Stimulated activated CD4-positive, alpha-beta T cell treated with anti-CD3 and anti-CD28 coated beads, TNF-alpha, amount 100 ng/mL, for 24 hours (primary cell): ENCODE measurements around the gene DNAH14.
A peak's percentile ranks its signal among the peaks of the same experiment; 100 is the strongest.

ENCODE experiments used
- DNase-seq, 3 experiments: peaks; one replicate each; pipeline ENCODE4 v3.0.0-alpha.2; 2020; ENCODE audit warnings: low read depth in 3 of 3

DNAH14 gene

DNA sequence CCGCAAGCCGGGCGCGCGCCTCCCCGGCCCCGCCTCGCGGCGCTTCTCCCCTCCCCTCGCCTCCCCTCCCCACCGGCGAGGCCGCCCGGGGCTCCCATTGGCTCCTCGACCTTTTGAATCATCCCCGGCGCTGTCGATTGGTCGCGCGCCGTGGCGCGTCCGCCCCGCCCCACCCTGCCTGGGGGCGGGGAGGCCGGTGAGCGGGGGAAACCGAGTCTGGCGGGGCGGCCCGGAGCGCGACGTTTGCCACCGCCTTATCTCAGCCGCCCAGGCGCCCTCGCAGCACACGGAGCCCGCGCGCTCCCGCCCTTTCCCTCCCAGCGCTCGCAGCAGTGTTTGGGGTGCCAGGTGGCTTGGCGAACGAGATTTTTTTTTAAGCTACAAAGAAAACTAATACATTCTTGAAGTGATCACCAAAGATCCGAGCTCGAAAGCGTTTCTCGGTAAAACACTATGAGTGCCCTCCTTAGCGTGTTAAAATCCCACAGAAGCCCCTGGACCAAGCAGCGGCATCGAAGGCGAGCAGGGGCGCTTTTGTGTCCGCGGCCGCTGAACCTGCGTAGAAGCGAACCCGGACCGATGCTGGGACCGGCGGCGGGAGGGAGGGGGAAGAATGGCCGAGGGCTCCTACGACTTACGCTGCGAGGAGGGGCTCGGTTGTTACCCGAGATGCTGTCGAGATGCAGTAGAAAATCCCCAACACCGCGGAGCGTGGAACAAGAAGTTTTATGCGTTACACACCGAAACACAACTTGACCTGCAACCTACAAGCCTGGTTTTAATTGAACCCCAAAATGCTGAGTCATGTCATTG lies 498.8 kb downstream of the DNAH14 start:
- DNase-seq, result peak; percentile 78 to 89 (median 88)

GRCh38 chr1:225428881-225429455 lies 499.5 kb downstream of the DNAH14 start:
- DNase-seq, result no peak

- DNase-seq, result no peak
Measured at GRCh38 chr1:225430301-225430700, 500.8 kb downstream of the DNAH14 start.

DNA sequence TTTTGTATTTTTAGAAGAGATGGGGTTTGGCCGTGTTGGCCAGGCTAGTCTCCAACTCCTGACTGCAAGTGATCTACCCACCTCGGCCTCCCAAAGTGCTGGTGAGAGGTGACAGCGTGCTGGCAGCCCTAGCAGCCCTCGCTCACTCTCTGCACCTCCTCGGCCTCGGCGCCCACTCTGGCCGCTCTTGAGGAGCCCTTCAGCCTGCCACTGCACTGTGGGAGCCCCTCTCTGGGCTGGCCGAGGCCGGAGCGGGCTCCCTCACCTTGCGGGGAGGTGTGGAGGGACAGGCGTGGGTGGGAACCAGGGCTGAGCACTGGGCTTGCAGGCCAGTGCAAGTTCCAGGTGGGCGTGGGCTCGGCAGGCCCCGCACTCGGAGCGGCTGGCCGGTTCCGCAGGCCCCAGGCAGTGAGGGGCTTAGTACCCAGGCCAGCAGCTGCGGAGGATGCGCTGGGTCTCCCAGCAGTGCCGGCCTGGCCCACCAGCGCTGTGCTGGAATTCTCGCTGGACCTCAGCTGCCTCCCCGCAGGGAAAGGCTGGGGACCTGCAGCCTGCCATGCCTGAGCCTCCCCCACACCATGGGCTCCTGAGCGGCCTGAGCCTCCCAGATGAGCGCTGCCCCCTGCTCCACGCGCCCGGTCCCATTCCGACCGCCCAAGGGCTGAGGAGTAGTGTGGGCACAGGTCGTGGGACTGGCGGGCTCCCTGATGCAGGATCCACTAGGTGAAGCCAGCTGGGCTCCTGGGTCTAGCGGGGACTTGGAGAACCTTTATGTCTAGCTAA lies 501.8 kb downstream of the DNAH14 start:
- DNase-seq, result no peak

GRCh38 chr1:225434046-225434445 lies 504.6 kb downstream of the DNAH14 start:
- DNase-seq, result no peak

DNA sequence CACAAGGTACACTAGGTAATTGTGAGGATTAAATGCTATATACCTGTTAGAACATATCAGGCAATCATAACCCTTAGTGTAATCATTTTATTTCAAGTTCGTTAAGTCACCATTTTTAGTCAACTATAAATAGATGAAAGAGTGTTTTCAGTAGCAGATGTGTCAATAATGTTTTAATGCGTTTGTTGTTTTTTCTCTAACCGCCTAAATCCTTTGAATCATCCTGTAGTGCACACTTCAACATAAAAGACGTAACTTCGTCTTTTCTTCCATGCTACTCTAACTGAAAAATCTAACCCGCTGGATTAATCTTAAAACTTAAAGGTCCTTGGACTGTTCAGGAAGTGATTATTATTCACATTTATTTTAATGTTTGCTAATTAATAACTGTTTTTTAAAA lies 505.6 kb downstream of the DNAH14 start:
- no peak for DNase-seq

GRCh38 chr1:225435487-225435886 lies 506.0 kb downstream of the DNAH14 start:
- DNase-seq, result no peak

DNA sequence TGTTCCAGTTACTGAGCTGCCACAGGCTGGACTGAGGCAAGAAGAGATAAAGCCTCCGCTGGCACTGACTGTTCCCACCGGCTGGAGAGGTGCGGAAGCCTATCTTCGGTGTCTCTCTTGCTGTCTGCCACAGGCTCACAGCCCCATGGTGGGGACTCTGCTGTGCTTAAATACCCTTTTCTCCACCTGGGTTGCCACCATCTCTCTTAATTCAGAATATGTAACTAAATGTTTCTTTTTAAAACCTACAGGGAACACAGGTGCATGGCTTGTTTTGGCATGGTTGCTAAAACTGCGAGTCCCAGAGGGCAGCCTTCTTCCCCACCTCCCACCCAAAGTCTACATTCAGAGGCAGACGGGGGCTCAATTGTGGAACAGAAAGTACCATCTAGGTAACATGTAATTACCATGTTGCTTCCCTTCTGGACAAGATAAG lies 506.5 kb downstream of the DNAH14 start:
- no peak for DNase-seq

- DNase-seq, result no peak
Measured at GRCh38 chr1:225437710-225438437, 508.4 kb downstream of the DNAH14 start.

GRCh38 chr1:225440380-225441221 lies 511.1 kb downstream of the DNAH14 start:
- no peak for DNase-seq

GRCh38 chr1:225441314-225442122 lies 512.0 kb downstream of the DNAH14 start:
- DNase-seq, result no peak

DNA sequence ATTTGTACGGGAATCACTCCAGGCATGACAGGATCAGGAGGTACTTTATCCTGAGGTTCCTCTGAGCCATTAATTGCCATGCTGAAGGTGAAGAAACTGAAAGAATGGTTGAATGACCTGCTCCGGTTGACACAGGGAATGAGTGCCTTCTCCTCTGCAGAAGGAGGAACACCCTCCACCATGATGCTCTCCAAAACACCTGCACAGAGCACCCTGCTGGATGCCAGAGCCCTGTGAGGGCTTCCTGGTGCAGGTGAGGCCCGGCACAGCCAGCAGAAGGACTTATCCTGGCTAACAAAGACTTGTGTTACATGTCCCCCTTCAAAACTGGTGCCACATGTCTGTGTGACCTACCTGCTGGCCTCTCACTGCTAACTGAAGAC lies 512.6 kb downstream of the DNAH14 start:
- DNase-seq, result no peak

- no peak for DNase-seq
Measured at GRCh38 chr1:225445639-225446594, 516.4 kb downstream of the DNAH14 start.

- no peak for DNase-seq
Measured at GRCh38 chr1:225446595-225446960, 517.1 kb downstream of the DNAH14 start.

DNA sequence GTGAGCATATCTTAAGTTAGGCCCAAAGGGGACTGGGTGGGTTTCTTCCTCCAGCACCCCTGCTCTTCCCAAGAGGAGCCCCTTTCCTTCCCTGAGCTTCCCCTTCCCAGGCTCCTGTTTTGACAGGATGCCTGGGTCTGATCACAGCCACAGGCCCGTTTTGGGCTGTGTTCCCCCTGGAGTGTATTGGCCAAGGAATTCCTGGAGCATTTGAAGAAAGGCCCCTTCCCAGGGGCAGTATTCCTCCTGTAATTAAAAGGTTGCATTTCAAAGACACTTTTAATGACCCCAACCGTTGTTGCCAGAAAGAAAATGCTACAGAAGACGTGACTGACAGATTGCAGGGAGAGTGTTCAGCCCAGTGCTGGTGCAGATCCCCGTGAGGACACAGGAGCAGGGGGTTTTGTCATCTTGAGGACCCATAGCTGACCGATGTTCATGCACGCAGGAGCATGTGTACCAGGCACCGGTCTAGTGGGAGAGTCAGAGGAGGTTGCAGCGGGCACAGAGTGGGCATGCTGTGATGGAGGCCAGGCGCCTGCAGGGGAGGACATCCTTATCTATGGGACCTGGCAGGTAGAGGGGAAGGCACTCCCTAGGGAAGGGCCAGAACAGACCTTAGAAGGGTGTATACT lies 517.6 kb downstream of the DNAH14 start:
- DNase-seq, result no peak

GRCh38 chr1:225447650-225448089 lies 518.2 kb downstream of the DNAH14 start:
- no peak for DNase-seq

DNA sequence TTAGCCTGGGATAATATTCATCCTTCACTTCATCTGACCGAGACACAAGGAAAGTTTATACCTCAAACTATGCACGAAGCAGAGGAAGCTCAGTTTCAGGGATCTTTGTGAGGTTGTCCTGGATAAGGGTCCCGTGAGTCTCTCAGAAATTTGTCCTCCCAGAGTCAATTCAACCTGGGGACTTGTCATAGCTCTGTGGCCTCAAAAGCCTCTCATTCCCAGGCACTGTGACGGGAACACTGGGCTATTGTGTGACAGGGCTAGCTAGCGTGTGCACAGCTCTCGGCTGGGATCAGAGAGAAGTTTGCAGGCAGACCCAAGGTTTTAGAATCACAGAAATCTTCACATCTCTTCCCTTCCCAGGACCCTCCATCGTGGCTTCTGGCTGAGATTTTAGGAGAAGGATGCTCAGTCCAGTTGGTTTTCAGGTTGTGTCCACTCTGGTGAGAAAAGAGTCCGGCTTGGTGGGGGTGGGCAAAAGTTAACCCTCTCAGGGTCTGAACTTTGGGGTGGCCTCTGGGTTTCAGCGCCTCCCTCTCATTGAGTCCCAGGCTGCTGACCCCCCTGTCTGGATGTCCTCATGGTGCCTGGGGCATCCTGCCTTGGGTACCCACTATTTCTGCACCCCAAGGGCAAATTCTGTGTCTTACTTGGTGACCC lies 518.8 kb downstream of the DNAH14 start:
- no peak for DNase-seq
